Measurements from ENCODE around the gene SETD4.

GRCh38 chr21:36099000-36099399 is 38.7 kb upstream of the SETD4 start:
- TF ChIP-seq EZH2 (IDR thresholded peaks at IDR 0.05; ENCODE audit: insufficient read depth, poor library complexity, severe bottlenecking) = no peak
- no peak for TF ChIP-seq EZH2phosphoT487 (IDR thresholded peaks at IDR 0.05; ENCODE audit: insufficient read depth, low read depth)
